ENCODE measurements around the gene PHYKPL. TPM values are rescaled to one million over a fixed set of nuclear protein-coding genes. Genes with fewer than 3 reads are reported as not detected.

Gene PHYKPL
- total RNA-seq, 1 donor from 2014 or later: 17.0 TPM

GRCh38 chr5:178278358-178279023, 45.9 kb upstream of the PHYKPL start:
- no peak for DNase-seq (ENCODE audit: low read depth)
- no peak overlapping the region for H3K4me3 ChIP-seq (ENCODE audit: low read depth, low read length)
- no peak for TF ChIP-seq CTCF (conservative IDR thresholded peaks at IDR 0.05; ENCODE audit: low read depth, low read length)

DNA sequence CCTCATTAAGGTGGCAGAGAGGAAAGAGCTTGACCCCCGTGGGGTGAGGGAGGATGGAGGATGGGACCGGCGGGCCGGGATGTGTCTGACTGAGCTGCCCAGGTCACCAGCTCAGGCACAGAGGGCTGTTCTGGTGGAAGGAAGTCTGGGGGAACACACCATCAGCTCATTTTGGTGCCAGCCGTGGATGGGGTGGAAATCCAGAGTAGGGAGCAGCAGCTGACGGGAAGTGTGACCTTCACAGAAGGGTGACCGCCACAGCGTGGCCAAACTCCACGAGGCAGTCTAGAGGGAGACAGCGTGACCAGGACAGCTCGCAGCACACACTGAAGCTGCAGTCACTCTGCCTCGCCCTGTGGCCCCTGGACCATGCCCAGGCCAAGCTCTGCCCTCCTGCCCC, 45.3 kb upstream of the PHYKPL start:
- DNase-seq (ENCODE audit: low read depth): no peak
- no peak overlapping the region for H3K4me3 ChIP-seq (ENCODE audit: low read depth, low read length)
- no peak for TF ChIP-seq CTCF (conservative IDR thresholded peaks at IDR 0.05; ENCODE audit: low read depth, low read length)

GRCh38 chr5:178277346-178277745, 44.7 kb upstream of the PHYKPL start:
- H3K4me3 ChIP-seq (ENCODE audit: low read depth, low read length): no peak overlapping the region
- TF ChIP-seq CTCF (conservative IDR thresholded peaks at IDR 0.05; ENCODE audit: low read depth, low read length): no peak
- DNase-seq (ENCODE audit: low read depth): no peak

DNA sequence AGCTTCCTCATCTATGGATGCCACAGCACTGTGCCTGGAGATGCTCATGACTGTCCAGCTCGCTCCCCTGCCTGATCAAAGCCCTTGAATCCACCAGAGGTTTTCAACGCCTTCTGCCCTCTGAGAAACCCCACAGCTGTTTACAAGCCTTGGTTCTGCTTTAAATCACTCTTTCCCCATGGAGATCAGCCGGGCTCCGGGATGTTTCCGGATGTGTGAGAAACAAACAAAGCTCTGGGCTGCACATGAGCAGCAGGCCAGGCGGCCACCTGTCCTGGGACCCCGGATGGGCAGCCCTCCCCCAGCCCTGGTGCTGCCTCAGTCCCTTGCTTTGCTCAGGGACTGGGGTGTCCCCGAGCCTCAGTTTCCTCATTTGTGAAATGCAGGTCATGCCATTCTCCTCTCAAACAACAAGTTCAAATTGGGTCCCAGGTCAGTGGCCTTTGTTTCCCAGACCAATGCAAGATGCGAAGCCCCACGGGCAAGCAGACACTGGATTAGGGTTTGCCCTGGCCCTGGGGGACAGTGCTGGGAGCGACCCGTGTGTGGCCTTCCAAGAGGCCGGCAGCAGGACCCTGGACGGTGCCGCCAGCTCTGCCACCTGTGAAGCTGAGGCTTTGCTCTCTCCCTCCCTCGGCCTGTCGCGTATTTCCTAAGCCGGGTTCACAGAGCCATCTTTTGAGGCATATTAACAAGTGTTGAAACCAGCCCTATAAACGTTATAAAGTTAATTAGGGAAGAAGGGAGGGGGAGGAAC, 42.4 kb upstream of the PHYKPL start:
- no peak overlapping the region for H3K4me3 ChIP-seq (ENCODE audit: low read depth, low read length)
- DNase-seq (ENCODE audit: low read depth): no peak
- no peak for TF ChIP-seq CTCF (conservative IDR thresholded peaks at IDR 0.05; ENCODE audit: low read depth, low read length)

GRCh38 chr5:178273665-178274541, 41.3 kb upstream of the PHYKPL start:
- no peak for TF ChIP-seq CTCF (conservative IDR thresholded peaks at IDR 0.05; ENCODE audit: low read depth, low read length)
- no peak for DNase-seq (ENCODE audit: low read depth)
- H3K4me3 ChIP-seq (ENCODE audit: low read depth, low read length): no peak overlapping the region

GRCh38 chr5:178273041-178273440, 40.4 kb upstream of the PHYKPL start:
- no peak for TF ChIP-seq CTCF (conservative IDR thresholded peaks at IDR 0.05; ENCODE audit: low read depth, low read length)
- no peak for DNase-seq (ENCODE audit: low read depth)
- no peak overlapping the region for H3K4me3 ChIP-seq (ENCODE audit: low read depth, low read length)
